HL-60 (cell line): ENCODE data around the gene HSD17B4.

Source experiments
- GABPA ChIP-seq: IDR thresholded peaks from 2 replicates; pipeline ENCODE4 v1.6.1; 2012; ENCODE audit warnings: low read depth
- POLR2AphosphoS5 ChIP-seq: IDR thresholded peaks from 2 replicates; pipeline ENCODE4 v1.6.1; 2012; ENCODE audit warnings: low read depth
- SPI1 ChIP-seq: IDR thresholded peaks from 2 replicates; pipeline ENCODE4 v1.6.1; 2012; ENCODE audit warnings: low read depth, mild to moderate bottlenecking, borderline replicate concordance
- TF ChIP-seq, protein P1 (sequence below): IDR thresholded peaks from one replicate; pipeline ENCODE4 v1.5.1; 2011; ENCODE audit warnings: low read length, control low read depth, inconsistent platforms; ENCODE audit not compliant: insufficient read depth
- TF ChIP-seq, protein P2 (sequence below): IDR thresholded peaks from 2 replicates; pipeline ENCODE4 v1.6.1; 2012; ENCODE audit warnings: low read depth; ENCODE audit not compliant: insufficient replicate concordance

DNA sequence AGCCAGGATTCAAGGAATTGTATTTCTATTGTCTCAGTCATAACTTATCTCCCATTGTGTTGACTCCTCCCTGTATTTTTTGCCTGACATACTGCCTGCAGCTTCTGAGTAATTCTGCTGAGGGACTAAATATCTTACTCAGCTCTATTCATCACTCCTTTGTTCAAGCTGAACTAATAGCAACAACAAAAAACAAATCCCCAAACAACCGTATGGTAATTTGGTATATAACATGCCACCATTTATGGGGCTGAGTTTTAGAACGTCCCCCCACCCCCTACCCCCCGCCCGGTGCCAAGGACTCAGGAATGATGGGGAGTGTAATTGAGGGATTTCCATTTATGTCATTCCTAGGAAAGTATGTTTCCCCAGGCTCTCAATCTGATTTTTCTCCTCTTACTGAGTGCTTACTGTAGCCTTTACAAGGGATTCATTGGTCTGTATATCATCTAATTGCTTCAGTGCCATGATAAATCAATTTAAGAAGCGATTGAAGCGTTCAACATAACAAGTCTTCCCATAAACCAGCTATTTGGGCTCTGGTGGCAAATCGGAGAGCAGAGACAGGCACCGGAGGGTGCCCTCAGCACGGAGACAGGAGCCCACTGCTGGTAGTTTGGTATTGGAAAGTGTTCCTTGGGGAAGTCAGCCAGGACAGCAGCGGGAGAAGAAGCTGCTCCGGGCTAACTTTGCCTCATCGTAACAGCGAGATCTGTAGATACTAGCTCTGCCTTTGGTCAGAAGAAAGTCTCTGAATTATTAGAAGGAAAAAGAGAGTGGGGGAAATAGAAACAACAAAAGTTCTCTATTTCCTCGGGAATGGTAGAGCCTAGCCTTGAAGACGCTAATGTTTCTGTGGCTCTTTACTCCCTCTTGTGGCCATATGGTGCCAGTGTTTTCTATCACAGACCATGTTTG, 40.7 kb upstream of the HSD17B4 start:
- TF ChIP-seq POLR2AphosphoS5 = no peak
- TF ChIP-seq, protein P1, sequence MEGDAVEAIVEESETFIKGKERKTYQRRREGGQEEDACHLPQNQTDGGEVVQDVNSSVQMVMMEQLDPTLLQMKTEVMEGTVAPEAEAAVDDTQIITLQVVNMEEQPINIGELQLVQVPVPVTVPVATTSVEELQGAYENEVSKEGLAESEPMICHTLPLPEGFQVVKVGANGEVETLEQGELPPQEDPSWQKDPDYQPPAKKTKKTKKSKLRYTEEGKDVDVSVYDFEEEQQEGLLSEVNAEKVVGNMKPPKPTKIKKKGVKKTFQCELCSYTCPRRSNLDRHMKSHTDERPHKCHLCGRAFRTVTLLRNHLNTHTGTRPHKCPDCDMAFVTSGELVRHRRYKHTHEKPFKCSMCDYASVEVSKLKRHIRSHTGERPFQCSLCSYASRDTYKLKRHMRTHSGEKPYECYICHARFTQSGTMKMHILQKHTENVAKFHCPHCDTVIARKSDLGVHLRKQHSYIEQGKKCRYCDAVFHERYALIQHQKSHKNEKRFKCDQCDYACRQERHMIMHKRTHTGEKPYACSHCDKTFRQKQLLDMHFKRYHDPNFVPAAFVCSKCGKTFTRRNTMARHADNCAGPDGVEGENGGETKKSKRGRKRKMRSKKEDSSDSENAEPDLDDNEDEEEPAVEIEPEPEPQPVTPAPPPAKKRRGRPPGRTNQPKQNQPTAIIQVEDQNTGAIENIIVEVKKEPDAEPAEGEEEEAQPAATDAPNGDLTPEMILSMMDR = peak; percentile 59
- TF ChIP-seq, protein P2, sequence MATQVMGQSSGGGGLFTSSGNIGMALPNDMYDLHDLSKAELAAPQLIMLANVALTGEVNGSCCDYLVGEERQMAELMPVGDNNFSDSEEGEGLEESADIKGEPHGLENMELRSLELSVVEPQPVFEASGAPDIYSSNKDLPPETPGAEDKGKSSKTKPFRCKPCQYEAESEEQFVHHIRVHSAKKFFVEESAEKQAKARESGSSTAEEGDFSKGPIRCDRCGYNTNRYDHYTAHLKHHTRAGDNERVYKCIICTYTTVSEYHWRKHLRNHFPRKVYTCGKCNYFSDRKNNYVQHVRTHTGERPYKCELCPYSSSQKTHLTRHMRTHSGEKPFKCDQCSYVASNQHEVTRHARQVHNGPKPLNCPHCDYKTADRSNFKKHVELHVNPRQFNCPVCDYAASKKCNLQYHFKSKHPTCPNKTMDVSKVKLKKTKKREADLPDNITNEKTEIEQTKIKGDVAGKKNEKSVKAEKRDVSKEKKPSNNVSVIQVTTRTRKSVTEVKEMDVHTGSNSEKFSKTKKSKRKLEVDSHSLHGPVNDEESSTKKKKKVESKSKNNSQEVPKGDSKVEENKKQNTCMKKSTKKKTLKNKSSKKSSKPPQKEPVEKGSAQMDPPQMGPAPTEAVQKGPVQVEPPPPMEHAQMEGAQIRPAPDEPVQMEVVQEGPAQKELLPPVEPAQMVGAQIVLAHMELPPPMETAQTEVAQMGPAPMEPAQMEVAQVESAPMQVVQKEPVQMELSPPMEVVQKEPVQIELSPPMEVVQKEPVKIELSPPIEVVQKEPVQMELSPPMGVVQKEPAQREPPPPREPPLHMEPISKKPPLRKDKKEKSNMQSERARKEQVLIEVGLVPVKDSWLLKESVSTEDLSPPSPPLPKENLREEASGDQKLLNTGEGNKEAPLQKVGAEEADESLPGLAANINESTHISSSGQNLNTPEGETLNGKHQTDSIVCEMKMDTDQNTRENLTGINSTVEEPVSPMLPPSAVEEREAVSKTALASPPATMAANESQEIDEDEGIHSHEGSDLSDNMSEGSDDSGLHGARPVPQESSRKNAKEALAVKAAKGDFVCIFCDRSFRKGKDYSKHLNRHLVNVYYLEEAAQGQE = no peak
- no peak for TF ChIP-seq SPI1
- TF ChIP-seq GABPA = no peak
